CD4-positive, CD25-positive, alpha-beta regulatory T cell (primary cell): Measurements from ENCODE around the gene KCNAB2. TPM values are rescaled to one million over a fixed set of nuclear protein-coding genes. Genes with fewer than 3 reads are reported as not detected.

Experiments
- ATAC-seq, 2 donors: fragments of 150-1000 bp; cut with Tn5 transposase; one replicate each; pipeline ENCODE4 v1.10.0; 2021; ENCODE audit warnings: low read depth in 2 of 2, moderate number of reproducible peaks in 2 of 2, moderate library complexity in 1 of 2
- DNase-seq, 3 donors: peaks; one replicate each; pipeline versions ENCODE4 v3.0.0 to v3.0.0-alpha.2; 2012 to 2022; ENCODE audit warnings: mixed read lengths in 1 of 3
- H3K27ac ChIP-seq: one replicate; pipeline ENCODE4 v1.7.0; 2013; ENCODE audit warnings: mild to moderate bottlenecking, low read length; ENCODE audit not compliant: insufficient read depth, poor library complexity, severe bottlenecking
- H3K27me3 ChIP-seq: one replicate; pipeline ENCODE4 v1.7.0; 2013; ENCODE audit warnings: low read length; ENCODE audit not compliant: control insufficient read depth, insufficient read depth
- H3K36me3 ChIP-seq: one replicate; pipeline ENCODE4 v1.7.0; 2013; ENCODE audit warnings: mild to moderate bottlenecking, low read length, moderate library complexity; ENCODE audit not compliant: control insufficient read depth, insufficient read depth
- H3K4me1 ChIP-seq: 2 replicates; pipeline ENCODE4 v1.7.0; 2013; ENCODE audit warnings: mild to moderate bottlenecking, low read length; ENCODE audit not compliant: insufficient read depth, control insufficient read depth, poor library complexity, severe bottlenecking
- H3K4me3 ChIP-seq: one replicate; pipeline ENCODE4 v1.7.0; 2013; ENCODE audit warnings: low read depth, mild to moderate bottlenecking, low read length, moderate library complexity
- H3K9me3 ChIP-seq, 2 experiments: 1 replicate in 1 of 2; 2 replicates in 1 of 2; pipeline ENCODE4 v1.7.0; 2013; ENCODE audit warnings: low read length in 2 of 2, mild to moderate bottlenecking in 1 of 2, moderate library complexity in 1 of 2; ENCODE audit not compliant: control insufficient read depth in 2 of 2
- H3K27ac Mint-ChIP-seq, 3 donors: one replicate each; pipeline ENCODE4 v1.8.0; 2020 to 2022; ENCODE audit warnings: mild to moderate bottlenecking in 3 of 3, mixed read lengths in 3 of 3, moderate library complexity in 2 of 3
- H3K27me3 Mint-ChIP-seq: one replicate; pipeline ENCODE4 v1.8.0; 2022; ENCODE audit warnings: mild to moderate bottlenecking, mixed read lengths
- H3K36me3 Mint-ChIP-seq: one replicate; pipeline ENCODE4 v1.8.0; 2020; ENCODE audit warnings: mixed read lengths
- H3K4me1 Mint-ChIP-seq, 4 donors: one replicate each; pipeline ENCODE4 v1.8.0; 2020 to 2022; ENCODE audit warnings: mixed read lengths in 4 of 4, mild to moderate bottlenecking in 1 of 4
- H3K4me3 Mint-ChIP-seq, 4 donors: one replicate each; pipeline ENCODE4 v1.8.0; 2020 to 2022; ENCODE audit warnings: mild to moderate bottlenecking in 4 of 4, mixed read lengths in 4 of 4, moderate library complexity in 3 of 4
- H3K9me3 Mint-ChIP-seq, 7 donors: one replicate each; pipeline ENCODE4 v1.8.0; 2020 to 2022; ENCODE audit warnings: mixed read lengths in 7 of 7, mild to moderate bottlenecking in 3 of 7, moderate library complexity in 2 of 7
- polyA plus RNA-seq, 4 donors: library from polyadenylated mRNA; unstranded; fragments of 300-500 nt; fragmentation: Illumina TruSeq; gene quantifications; one replicate each; pipeline ENCODE4 v1.2.3, GENCODE V29; 2021
- total RNA-seq: library from RNA; stranded (reverse); gene quantifications from one replicate; pipeline ENCODE4 v1.2.3, GENCODE V29; 2022

KCNAB2 gene
- total and polyA plus RNA-seq, 5 donors from 2014 or later, result 21.2 to 244 (median 28.0) TPM

DNA sequence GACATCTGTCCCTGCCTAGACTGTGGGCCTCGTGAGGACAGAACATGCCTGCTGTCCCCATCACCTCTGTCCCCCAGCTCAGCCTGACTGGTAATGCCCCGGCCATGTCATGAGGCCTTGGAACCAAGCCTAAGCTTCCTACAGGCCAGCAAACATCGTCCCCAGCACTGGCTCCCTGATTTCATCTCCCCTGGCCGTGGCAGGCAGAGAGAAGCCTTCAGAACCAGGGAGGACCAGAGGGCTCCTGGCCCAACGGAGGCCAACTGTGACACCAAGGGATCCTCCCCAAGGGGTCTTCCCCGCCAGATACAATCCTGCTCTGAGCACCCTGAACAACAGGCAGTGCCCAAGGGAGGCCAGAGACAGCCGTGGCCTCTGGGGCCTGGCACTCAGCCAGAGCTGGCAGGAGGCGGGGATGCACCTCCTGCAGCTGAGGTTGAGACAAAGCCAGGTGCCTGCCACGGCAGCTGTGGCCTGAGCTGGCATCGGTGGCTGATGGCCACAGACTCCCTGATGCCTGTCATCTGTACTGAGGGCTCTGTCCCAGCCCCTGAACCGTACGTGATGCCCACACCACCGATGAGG is 43.6 kb upstream of the KCNAB2 start:
- H3K27ac ChIP-seq, result no peak overlapping the region
- Mint-ChIP-seq H3K9me3 (no peaks in the 10 kb centered on the region), H3K4me3 (no peak overlapping the region), H3K27ac (peak overlapping the region in 2 of 3 donors; percentile 25 to 48), H3K27me3 (no peaks in the 10 kb centered on the region), H3K36me3 (peaks cover 10% of the 10 kb centered on the region), H3K4me1 (peaks cover 0 to 54% (median 13%) of the 10 kb centered on the region in 4 donors)
- H3K36me3 ChIP-seq, result peaks cover 4% of the 10 kb centered on the region
- H3K4me3 ChIP-seq, result no peak overlapping the region
- no peaks in the 10 kb centered on the region for H3K9me3 ChIP-seq
- no peak for ATAC-seq
- no peaks in the 10 kb centered on the region for H3K27me3 ChIP-seq
- DNase-seq, result no peak
- H3K4me1 ChIP-seq, result peaks cover 9% of the 10 kb centered on the region

- Mint-ChIP-seq H3K27me3 (no peaks in the 10 kb centered on the region), H3K4me3 (no peak overlapping the region), H3K4me1 (peaks cover 0 to 53% (median 8%) of the 10 kb centered on the region in 4 donors), H3K27ac (peak overlapping the region in 1 of 3 donors; percentile 59), H3K36me3 (peaks cover 10% of the 10 kb centered on the region), H3K9me3 (no peaks in the 10 kb centered on the region)
- H3K27me3 ChIP-seq, result no peaks in the 10 kb centered on the region
- H3K9me3 ChIP-seq, result no peaks in the 10 kb centered on the region
- H3K4me3 ChIP-seq, result no peak overlapping the region
- ATAC-seq, result no peak
- DNase-seq, result no peak
- H3K4me1 ChIP-seq, result peaks cover 8% of the 10 kb centered on the region
- H3K36me3 ChIP-seq, result peaks cover 4% of the 10 kb centered on the region
- no peak overlapping the region for H3K27ac ChIP-seq
Measured at GRCh38 chr1:6002714-6003501, 42.8 kb upstream of the KCNAB2 start.

DNA sequence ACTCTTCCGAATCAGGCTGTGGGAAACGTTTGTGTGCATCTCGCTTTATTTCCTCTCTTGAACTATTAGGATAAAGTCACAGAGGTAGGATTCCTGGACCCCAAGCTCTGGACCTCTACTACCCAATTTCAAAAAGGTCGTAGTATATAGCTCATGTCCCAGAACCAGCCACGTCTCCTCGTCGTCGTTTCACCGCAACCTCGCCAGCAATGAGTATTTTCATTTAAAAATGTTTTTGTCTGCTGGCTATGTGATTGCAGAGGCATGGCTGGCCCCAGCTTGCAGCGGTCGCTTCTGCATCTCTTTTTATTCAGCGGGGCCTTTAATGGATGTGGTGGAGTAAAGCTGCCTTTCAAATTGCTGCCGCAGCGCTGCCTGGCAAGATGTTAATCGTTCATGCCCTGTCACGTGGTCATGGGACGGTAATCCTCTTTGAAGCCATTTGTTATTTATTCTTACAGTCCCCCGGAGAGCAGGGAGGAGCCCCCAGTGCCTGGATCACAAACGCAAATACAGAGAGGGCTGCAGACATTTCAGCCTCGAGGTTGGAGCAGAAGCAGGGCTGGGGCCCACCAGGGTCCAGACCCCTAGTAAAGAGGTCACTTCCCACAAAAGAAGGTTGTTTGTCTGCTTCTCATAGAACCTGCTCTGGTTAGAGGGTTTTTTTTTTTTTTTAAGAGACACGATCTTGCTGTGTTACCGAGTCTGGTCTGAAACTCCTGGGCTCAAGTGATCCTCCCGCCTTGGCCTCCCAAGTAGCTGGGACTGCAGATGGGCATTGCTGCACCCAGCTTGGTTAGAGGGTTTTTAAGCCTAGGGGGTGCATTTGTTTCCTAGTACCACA is 41.9 kb upstream of the KCNAB2 start:
- no peak overlapping the region for H3K4me3 ChIP-seq
- ATAC-seq (no peak), DNase-seq (no peak)
- H3K27ac ChIP-seq, result peak overlapping the region; percentile 19
- H3K27me3 ChIP-seq, result no peaks in the 10 kb centered on the region
- no peaks in the 10 kb centered on the region for H3K9me3 ChIP-seq
- Mint-ChIP-seq H3K9me3 (no peaks in the 10 kb centered on the region), H3K4me3 (peak overlapping the region in 1 of 4 donors; percentile 61), H3K27me3 (no peaks in the 10 kb centered on the region), H3K27ac (peak overlapping the region in 1 of 3 donors; percentile 42), H3K36me3 (peaks cover 10% of the 10 kb centered on the region), H3K4me1 (peaks cover 0 to 44% (median 7%) of the 10 kb centered on the region in 4 donors)
- H3K36me3 ChIP-seq, result peaks cover 4% of the 10 kb centered on the region
- H3K4me1 ChIP-seq, result peaks cover 4% of the 10 kb centered on the region

DNA sequence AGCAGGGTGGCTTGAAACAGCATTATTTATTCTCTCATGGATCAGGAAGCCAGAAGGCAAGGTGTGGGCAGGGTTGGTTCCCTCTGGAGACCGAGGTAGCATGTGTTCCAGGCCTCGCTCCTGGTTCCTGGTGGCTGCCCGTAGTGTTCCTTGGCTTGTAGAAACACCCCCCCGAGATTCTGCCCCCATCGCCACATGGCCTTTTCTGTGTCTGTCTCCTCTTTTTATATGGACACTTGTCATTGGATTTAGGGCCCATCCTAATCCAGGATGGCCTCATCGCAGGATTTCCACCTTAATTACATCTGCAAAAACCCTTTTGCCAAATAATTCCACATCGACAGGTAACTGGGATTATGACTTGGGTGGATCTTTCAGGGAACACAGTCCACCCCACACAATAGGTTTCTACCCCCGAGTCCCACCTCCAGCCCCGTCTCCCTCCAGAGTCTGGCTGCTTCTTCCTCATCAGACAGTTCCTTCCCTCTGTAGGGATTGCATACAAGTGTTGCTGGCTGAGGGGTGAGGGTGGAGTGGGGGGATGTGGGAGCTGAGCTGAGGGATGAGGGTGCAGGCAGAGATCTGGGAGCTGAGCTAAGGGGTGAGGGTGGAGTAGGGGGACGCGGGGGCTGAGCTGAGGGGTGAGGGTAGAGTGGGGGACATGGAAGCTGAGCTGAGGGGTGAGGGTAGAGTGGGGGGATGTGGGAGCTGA is 41.1 kb upstream of the KCNAB2 start:
- Mint-ChIP-seq H3K4me1 (peaks cover 0 to 41% (median 7%) of the 10 kb centered on the region in 4 donors), H3K4me3 (no peak overlapping the region), H3K27ac (no peak overlapping the region), H3K36me3 (peaks cover 10% of the 10 kb centered on the region), H3K27me3 (no peaks in the 10 kb centered on the region), H3K9me3 (no peaks in the 10 kb centered on the region)
- Histone ChIP-seq H3K4me1 (peaks cover 4% of the 10 kb centered on the region), H3K27ac (no peak overlapping the region), H3K27me3 (no peaks in the 10 kb centered on the region), H3K9me3 (no peaks in the 10 kb centered on the region), H3K36me3 (peaks cover 6% of the 10 kb centered on the region), H3K4me3 (no peak overlapping the region)
- no peak for ATAC-seq
- no peak for DNase-seq

DNA sequence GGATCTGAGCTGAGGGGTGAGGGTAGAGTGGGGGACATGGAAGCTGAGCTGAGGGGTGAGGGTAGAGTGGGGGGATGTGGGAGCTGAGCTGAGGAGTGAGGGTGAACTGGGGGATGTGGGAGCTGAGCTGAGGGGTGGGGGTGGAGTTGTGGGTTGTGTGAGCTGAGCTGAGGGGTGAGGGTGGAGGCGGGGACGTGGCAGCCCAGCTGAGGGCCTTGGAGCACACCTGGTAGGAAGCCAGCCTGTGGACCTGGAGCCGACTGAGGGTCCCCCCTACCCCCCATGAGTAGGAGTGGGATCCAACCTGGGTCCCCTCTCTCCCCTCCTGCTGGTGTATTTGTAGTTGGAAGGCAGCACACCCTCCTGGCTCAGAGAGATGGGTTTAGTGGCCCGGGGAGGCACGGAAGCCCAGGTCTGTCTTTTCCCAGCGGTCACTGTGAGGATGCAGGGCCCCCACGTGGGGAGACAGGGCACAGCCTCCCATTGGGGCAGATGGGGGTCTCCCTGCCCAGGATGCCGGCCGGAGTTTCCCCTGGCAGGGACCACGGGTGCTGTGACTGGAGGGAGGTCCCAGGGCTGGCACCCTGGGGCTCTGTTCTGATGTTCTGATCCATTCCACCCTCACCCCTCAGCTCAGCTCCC is 40.3 kb upstream of the KCNAB2 start:
- no peak overlapping the region for H3K4me3 ChIP-seq
- DNase-seq, result no peak
- Mint-ChIP-seq H3K4me1 (peaks cover 0 to 37% (median 7%) of the 10 kb centered on the region in 4 donors), H3K27ac (no peak overlapping the region), H3K36me3 (peaks cover 10% of the 10 kb centered on the region), H3K9me3 (no peaks in the 10 kb centered on the region), H3K4me3 (no peak overlapping the region), H3K27me3 (no peaks in the 10 kb centered on the region)
- H3K27ac ChIP-seq, result no peak overlapping the region
- peaks cover 6% of the 10 kb centered on the region for H3K36me3 ChIP-seq
- ATAC-seq, result no peak
- peaks cover 4% of the 10 kb centered on the region for H3K4me1 ChIP-seq
- H3K27me3 ChIP-seq, result no peaks in the 10 kb centered on the region
- no peaks in the 10 kb centered on the region for H3K9me3 ChIP-seq

DNA sequence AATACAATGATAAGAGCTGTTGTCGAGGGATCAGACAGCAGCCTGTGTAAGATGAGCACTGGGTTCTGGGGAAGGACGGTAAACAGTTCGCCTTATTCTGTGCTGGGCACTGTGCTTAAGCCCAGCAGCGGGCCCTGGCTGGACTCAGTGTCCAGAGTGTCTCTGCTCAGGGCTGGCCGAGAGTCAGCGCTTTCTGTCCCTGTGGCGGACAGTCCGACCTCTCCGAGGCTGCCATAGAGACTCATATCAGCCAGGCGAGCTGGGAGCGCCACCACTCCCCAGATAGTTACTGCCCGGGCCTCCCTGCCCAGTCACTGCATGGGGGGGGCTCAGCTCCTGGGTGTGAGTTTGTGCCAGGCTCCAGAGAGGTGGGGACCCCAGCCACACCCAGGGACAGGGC is 38.8 kb upstream of the KCNAB2 start:
- Histone ChIP-seq H3K27ac (no peak overlapping the region), H3K4me1 (peaks cover 4% of the 10 kb centered on the region), H3K27me3 (no peaks in the 10 kb centered on the region), H3K4me3 (no peak overlapping the region), H3K36me3 (peaks cover 2% of the 10 kb centered on the region), H3K9me3 (no peaks in the 10 kb centered on the region)
- ATAC-seq, result no peak
- no peaks in the 10 kb centered on the region for H3K9me3 Mint-ChIP-seq
- no peaks in the 10 kb centered on the region for H3K27me3 Mint-ChIP-seq
- no peak for DNase-seq
- H3K36me3 Mint-ChIP-seq, result peaks cover 7% of the 10 kb centered on the region
- peak overlapping the region in 1 of 4 donors; percentile 50 for H3K4me3 Mint-ChIP-seq
- H3K4me1 Mint-ChIP-seq, result peaks cover 0 to 34% (median 10%) of the 10 kb centered on the region in 4 donors
- no peak overlapping the region for H3K27ac Mint-ChIP-seq
